MG63 (cell line): ENCODE data around the gene LSS. TPM values are rescaled to one million over a fixed set of nuclear protein-coding genes. Genes with fewer than 3 reads are reported as not detected.
A peak's percentile ranks its signal among the peaks of the same experiment; 100 is the strongest.
"Not testable (repeated sequence)": the region's sequence is repeated elsewhere in the genome, so short reads cannot be mapped to it uniquely, and the experiment has no call there.

Source experiments
- DNase-seq: peaks from one replicate; pipeline ENCODE4 v3.0.0-alpha.2; 2020
- H3K27me3 ChIP-seq: fragments of 250-450 bp; sonication (Bioruptor Pico); 2 replicates; pipeline ENCODE4 v1.5.1; 2020; ENCODE audit warnings: mild to moderate bottlenecking, moderate library complexity
- H3K36me3 ChIP-seq: fragments of 250-450 bp; sonication (Bioruptor Pico); 2 replicates; pipeline ENCODE4 v1.5.1; 2020; ENCODE audit warnings: mild to moderate bottlenecking, moderate library complexity
- H3K4me3 ChIP-seq: fragments of 250-450 bp; sonication (Bioruptor Pico); 2 replicates; pipeline ENCODE4 v1.5.1; 2020; ENCODE audit warnings: mild to moderate bottlenecking, moderate library complexity
- H3K9me3 ChIP-seq: fragments of 250-450 bp; sonication (Bioruptor Pico); 2 replicates; pipeline ENCODE4 v1.5.1; 2020; ENCODE audit warnings: mild to moderate bottlenecking, moderate library complexity
- total RNA-seq: library from RNA; depleted of rRNA; stranded (reverse); fragments of >200 nt; shearing (Covaris generic); gene quantifications from 2 replicates; pipeline ENCODE4 v1.2.3, GENCODE V29; 2014; ENCODE audit warnings: low replicate concordance

The LSS gene
- total RNA-seq, 1 experiment from 2014 or later, result 66.7 TPM

DNA sequence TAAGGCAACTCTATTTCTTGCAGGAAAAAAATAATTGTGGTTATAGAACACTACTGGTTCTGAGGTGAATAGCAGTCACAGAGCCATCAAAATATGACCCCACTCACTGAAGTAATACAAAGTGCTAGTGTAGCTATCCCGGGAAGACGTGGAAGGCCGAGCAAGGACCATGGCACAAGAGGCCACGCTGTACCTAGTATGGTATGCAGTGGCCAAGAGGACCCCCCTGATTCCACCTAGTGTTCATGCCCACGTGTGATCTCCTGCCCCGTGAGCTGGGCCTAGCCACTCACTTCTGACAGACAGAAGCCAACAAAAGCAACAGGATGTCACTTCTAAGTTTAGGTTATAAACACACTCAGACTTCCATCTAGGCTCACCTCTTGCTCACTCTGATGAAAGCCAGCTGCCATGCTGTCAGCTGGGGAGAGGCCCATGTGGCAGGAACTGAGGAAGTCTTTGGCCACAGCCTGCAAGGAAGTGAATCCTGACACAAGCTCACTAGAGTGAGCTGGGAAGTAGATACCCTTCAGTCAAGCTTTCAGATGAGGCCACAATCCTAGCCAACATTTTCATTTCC, 21.7 kb upstream of the LSS start:
- Histone ChIP-seq H3K4me3 (no peak overlapping the region), H3K9me3 (no peaks in the 10 kb centered on the region; the same call in 1 of the 2 replicates), H3K27me3 (no peaks in the 10 kb centered on the region), H3K36me3 (peaks cover 95% of the 10 kb centered on the region)
- DNase-seq, result no peak

GRCh38 chr21:46248827-46249226, 20.3 kb upstream of the LSS start:
- DNase-seq, result no peak
- Histone ChIP-seq H3K36me3 (peaks cover 95% of the 10 kb centered on the region), H3K9me3 (no peaks in the 10 kb centered on the region; the same call in 1 of the 2 replicates), H3K4me3 (no peak overlapping the region), H3K27me3 (no peaks in the 10 kb centered on the region)

- no peaks in the 10 kb centered on the region for H3K27me3 ChIP-seq
- DNase-seq, result no peak
- H3K9me3 ChIP-seq, result no peaks in the 10 kb centered on the region; the same call in 1 of the 2 replicates
- H3K4me3 ChIP-seq, result no peak overlapping the region
- H3K36me3 ChIP-seq, result peaks cover 95% of the 10 kb centered on the region
Observed at GRCh38 chr21:46248422-46248782, 19.8 kb upstream of the LSS start.

GRCh38 chr21:46247699-46248421, 19.3 kb upstream of the LSS start:
- H3K36me3 ChIP-seq, result peaks cover 95% of the 10 kb centered on the region
- DNase-seq, result no peak

DNA sequence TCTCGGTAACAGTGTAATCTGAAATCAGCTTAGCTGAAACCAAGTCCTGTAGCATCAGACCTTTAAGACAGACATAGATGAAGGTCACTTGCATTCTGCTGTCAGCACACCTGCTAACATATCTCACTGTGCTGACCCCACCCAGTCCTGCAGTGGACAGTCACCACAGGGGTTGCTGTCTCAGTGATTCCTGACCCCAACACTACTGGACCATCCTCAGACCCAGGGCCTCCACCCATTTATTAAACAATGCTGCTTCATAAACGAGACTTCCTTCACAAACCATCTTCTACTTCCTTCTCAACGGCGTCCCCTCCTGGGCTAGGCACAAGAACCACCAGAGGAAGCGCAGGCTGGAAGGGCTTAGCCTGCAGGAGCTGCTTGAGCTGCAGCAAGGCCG, 17.8 kb upstream of the LSS start:
- Histone ChIP-seq H3K27me3 (no peaks in the 10 kb centered on the region), H3K36me3 (peaks cover 95% of the 10 kb centered on the region), H3K9me3 (no peaks in the 10 kb centered on the region), H3K4me3 (no peak overlapping the region)
- DNase-seq, result no peak

More at GRCh38 chr21:46247699-46248421, 19.3 kb upstream of the LSS start:
- Histone ChIP-seq H3K9me3 (no peaks in the 10 kb centered on the region; the same call in 1 of the 2 replicates), H3K4me3 (no peak overlapping the region), H3K27me3 (no peaks in the 10 kb centered on the region)

DNA sequence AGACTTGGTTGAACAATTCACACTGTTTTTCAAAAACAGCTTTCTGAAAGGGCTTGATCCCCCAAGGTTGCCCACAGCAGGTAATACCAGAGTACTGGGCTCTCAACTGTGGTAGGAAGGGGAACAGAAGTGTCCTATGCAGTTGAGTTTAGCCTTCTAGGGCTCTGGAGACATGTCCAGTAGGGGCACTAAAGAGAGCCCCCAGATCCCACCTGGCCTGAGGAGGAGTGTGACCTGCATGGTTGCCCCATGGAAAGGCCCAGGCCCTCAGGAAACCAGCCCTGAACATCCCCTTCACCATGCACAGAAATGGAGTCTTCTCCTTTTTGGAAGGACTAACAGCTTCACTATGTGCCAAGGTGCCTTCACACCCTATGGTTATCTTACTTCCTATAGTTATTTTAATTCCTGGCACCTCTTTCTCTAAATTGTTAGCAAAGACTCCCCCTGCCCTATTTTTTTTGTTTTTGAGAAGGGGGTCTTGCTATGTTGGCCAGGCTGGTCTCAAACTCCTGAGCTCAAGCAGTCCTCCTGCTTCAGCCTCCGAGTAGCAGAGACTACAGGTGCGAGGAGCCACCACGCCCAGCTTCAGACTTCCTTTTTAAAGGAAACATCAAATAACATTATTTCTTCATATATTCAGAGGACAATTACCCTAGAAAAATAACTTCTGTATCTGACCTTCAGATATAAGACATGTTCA, 16.8 kb upstream of the LSS start:
- DNase-seq, result no peak
- Histone ChIP-seq H3K9me3 (no peaks in the 10 kb centered on the region), H3K36me3 (peaks cover 91% of the 10 kb centered on the region), H3K27me3 (no peaks in the 10 kb centered on the region), H3K4me3 (no peak overlapping the region)

DNA sequence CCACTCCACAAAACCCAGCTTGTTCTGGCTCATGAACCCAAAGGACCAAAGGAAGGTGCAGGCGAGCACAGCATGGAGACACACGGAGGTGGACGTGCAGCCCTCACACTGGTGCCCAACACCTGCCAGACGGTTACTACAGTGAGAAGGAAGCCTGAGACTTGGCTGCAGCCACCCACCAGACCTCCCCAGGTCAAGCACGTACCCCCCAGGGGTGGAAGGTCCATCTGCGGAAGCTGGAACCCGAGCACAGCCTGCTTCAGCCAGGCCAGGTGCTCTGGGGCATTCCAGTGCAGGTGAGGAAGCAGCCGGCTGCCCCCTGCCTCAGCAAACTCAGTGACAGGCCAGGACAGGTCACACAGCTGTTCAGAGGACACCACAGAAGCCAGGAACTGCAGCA, 16.0 kb upstream of the LSS start:
- Histone ChIP-seq H3K4me3 (no peak overlapping the region), H3K36me3 (peaks cover 88% of the 10 kb centered on the region), H3K9me3 (no peaks in the 10 kb centered on the region), H3K27me3 (no peaks in the 10 kb centered on the region)
- no peak for DNase-seq

DNA sequence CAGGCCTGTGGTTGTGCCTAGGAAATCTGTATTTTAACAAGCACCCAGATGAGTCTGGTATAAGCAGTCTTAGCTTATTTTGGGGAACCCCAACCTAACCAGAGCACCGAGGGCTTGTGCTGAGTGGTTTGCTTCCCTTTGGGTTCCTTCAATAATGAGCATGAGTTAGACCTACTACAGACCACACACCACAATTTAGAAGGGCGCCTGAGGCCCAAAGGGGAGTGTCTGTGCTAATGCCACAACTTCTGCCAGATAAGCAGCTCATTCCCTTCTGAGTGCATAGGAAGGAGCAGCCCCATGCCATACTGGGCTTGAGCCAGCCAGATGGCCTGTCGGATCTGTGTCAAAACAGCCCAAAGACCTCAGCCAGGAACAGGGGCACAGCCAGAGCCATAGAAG, 15.4 kb upstream of the LSS start:
- Histone ChIP-seq H3K4me3 (no peak overlapping the region), H3K9me3 (no peaks in the 10 kb centered on the region), H3K27me3 (no peaks in the 10 kb centered on the region), H3K36me3 (peaks cover 88% of the 10 kb centered on the region)
- DNase-seq, result no peak

DNA sequence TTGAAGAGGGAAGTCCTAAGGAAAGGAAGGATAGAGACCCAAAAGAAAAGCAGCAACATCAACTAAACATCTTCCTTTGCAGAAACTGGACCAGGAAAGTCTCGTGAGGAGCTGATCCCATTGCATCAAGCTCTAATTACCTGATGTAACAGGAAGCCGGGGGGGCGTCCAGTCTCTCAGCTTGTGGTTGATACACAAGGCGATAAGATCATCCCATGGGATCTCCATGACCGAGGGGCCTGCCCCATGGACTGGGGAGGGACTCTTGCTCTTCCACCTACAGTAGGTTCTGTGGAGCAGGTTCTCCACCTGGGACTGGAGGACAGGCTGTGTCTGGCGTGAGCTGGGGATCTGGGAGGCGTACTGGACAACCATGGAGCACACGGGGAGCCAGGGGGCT, 14.8 kb upstream of the LSS start:
- no peaks in the 10 kb centered on the region for H3K9me3 ChIP-seq
- no peak overlapping the region for H3K4me3 ChIP-seq
- DNase-seq, result no peak
- H3K27me3 ChIP-seq, result no peaks in the 10 kb centered on the region
- H3K36me3 ChIP-seq, result peaks cover 88% of the 10 kb centered on the region

DNA sequence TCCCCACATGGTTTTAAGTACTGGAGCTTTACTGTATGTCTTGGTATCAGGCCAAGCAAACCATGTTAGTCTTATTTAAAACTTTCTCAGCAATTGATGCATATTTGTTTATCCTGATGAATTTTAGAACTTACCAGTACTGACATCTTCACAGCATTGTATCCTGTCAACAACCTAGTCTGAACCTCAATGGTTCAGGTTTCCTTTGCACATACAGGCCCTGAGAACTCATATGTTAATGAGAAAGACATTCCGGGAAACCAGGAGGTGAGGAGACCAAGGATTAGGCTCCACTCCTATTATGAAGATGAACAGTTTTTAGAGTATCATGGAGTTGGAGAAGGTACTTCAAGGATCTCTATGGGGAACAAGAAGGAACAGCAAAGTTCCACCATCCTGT, 13.0 kb upstream of the LSS start:
- DNase-seq, H3K4me3 ChIP-seq, H3K27me3 ChIP-seq, H3K9me3 ChIP-seq: not testable (repeated sequence)
- peaks cover 78% of the 10 kb centered on the region for H3K36me3 ChIP-seq

DNA sequence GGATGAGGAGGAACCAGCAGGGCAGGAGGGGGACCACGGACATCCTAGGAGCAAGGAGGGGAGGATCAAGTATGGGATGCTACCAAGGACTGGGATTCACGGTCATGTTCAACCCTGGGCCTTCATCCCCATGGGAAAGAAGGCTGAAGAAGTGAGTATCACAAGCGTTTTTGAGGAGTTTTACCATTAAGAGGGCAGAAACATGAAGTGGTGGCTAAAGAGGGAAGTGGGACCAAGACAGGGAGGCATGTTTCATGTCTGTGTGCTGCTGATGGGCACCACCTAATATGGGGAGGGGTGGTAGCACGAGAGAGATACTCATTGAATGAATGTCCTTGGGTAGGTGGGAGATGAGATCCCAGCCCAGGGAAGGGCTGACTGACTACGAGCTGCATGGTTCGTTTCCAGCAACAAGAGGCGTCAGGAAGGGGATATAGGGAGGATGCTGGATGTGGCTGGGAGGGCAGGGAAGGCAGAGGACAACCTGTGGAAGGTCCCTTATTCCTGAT, 11.3 kb upstream of the LSS start:
- Histone ChIP-seq H3K4me3 (no peak overlapping the region), H3K36me3 (peaks cover 78% of the 10 kb centered on the region), H3K27me3 (no peaks in the 10 kb centered on the region), H3K9me3 (no peaks in the 10 kb centered on the region)
- no peak for DNase-seq

GRCh38 chr21:46237474-46237873, 8.9 kb upstream of the LSS start:
- no peaks in the 10 kb centered on the region for H3K9me3 ChIP-seq
- no peaks in the 10 kb centered on the region for H3K27me3 ChIP-seq
- no peak overlapping the region for H3K4me3 ChIP-seq
- DNase-seq, result no peak
- peaks cover 79% of the 10 kb centered on the region for H3K36me3 ChIP-seq

DNA sequence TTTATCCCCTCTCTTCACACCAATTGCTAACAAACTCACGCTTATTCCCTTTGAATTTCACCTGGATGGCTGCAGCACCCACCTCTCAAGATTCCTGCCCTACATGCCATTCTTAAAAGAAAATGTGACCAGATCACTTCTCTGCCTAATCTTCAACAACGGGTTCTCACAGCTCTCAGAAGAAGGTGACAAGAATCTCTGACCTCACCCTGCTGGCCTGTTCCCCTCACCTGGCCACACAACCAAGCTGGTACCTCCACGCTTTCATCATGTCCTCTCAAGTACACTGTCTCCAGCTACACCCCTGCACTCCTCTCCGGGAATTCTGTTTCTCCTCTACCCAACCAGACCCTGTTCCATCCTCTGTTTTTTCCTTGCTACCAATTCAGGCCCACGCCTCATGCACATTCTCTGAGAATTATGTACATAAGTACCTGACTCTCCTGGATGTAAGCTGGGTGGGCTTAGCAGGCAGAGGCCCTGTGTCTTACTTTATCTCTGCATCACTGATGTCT, 5.9 kb upstream of the LSS start:
- Histone ChIP-seq H3K27me3 (no peaks in the 10 kb centered on the region), H3K4me3 (no peak overlapping the region), H3K36me3 (peaks cover 84% of the 10 kb centered on the region), H3K9me3 (no peaks in the 10 kb centered on the region)
- DNase-seq, result no peak

- H3K9me3 ChIP-seq, result no peaks in the 10 kb centered on the region; the same call in 1 of the 2 replicates
- no peaks in the 10 kb centered on the region for H3K27me3 ChIP-seq
- H3K4me3 ChIP-seq, result peak overlapping the region; percentile 72
- peaks cover 61% of the 10 kb centered on the region for H3K36me3 ChIP-seq
- DNase-seq, result no peak
Observed at GRCh38 chr21:46229923-46230260, 1.3 kb upstream of the LSS start.

DNA sequence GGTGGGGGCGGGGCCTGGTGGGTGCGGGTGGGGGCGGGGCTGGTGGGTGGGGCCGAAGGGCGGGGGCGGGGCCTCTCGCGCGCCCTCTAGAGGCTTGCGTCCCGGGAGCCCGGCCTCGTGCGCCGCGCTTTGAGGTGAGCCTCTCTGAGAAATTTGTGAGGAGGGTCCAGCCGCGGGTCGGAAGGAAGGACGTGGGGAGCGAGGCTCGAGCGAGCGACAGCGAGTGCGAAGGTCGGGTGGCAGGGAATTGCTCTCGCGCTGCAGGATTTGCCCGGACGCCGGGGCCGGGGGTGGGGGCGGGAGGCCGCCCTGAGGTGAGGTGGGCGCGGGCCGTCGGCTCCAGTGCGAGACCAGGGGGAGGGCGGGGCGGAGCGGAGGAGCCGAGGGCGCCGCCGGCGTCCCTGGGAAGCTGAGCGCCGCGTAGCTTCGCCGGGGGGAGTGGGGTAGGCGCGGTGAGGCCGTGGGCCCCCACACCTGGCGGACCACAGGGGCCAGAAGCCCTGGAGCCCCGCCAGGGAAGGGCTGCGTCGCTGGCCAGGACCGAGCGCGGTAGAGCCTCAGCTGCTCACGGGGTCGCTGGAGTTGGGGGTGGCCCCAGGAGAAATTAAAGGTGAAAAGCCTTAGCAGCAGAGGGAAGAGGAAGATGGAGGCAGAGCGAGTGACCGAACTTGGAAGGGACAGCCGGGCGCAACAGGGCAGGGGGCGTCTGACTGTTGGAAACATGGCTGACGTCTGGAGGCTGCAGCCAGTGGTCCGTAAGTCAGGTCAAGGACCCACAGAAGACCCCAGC, 754 bp upstream of the LSS start:
- no peaks in the 10 kb centered on the region for H3K27me3 ChIP-seq
- peak; percentile 51 for DNase-seq
- H3K9me3 ChIP-seq, result no peaks in the 10 kb centered on the region; the same call in 1 of the 2 replicates
- H3K4me3 ChIP-seq, result peak overlapping the region; percentile 72
- peaks cover 55% of the 10 kb centered on the region for H3K36me3 ChIP-seq

DNA sequence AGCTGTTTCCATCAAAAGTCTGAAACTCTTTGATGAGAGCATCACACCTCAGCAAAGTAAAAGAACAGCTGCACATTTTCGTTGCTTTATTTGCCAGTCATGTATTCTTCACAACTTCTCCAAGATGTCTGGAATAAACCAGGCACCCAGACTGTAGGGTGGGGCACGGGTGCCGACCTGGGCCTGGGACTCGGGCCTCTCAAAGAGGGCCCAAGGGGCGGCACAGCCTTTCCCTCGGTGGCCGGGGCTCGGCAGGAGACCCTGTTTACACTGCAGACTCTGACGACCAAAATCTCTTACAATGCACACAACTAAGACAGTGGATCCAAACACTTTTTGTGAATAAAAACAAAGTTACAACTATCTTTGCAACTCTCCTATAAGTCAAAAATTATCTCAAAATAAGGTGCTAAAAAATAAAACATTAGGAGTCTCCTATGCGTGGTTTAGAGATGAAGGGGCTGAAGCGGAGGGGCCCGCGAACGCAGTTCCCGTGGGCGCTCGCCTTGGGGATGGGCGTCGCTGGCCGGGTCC, 696 bp downstream of the LSS start:
- peak overlapping the region; percentile 97 for H3K4me3 ChIP-seq
- DNase-seq, result no peak
- H3K27me3 ChIP-seq, result no peaks in the 10 kb centered on the region
- no peaks in the 10 kb centered on the region; the same call in 1 of the 2 replicates for H3K9me3 ChIP-seq
- H3K36me3 ChIP-seq, result peaks cover 41% of the 10 kb centered on the region
